Measurements from ENCODE around the gene BSN.
"Not testable (repeated sequence)": the region's sequence is repeated elsewhere in the genome, so short reads cannot be mapped to it uniquely, and the experiment has no call there.

Gene BSN

DNA sequence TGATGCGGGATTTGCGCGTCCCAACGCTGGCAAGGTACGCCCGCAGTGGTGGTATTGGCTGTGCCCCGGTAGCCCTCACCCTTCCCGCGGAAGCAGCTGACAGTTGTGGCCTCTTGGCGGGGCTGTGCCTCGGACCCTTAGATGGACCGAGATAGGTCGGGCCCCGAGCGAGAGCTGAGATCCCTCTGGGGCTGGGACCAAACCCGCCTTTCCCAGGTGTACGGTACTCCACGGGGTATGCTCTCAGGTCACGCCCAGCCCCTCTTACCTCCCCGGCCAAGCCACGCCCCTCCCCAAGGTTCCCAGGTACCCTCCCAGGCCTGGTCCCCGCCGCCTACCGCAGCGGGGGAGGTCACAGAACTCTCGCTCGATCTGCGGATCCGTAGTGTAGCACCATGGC is 132.1 kb downstream of the BSN start:
- H3K36me3 ChIP-seq (ENCODE audit: insufficient read depth); H3K4me3 ChIP-seq (IDR thresholded peaks at IDR 0.05; ENCODE audit: insufficient read depth, low read depth, low read length); H2AFZ ChIP-seq (ENCODE audit: low read depth); H3K4me1 ChIP-seq (ENCODE audit: low read depth, poor library complexity, severe bottlenecking); H3K4me2 ChIP-seq; H3K9ac ChIP-seq; H3K27me3 ChIP-seq (ENCODE audit: insufficient read depth, low read depth); H3K27ac ChIP-seq; H4K20me1 ChIP-seq (ENCODE audit: insufficient read depth); H3K79me2 ChIP-seq (ENCODE audit: insufficient read depth, low read depth): not testable (repeated sequence)

DNA sequence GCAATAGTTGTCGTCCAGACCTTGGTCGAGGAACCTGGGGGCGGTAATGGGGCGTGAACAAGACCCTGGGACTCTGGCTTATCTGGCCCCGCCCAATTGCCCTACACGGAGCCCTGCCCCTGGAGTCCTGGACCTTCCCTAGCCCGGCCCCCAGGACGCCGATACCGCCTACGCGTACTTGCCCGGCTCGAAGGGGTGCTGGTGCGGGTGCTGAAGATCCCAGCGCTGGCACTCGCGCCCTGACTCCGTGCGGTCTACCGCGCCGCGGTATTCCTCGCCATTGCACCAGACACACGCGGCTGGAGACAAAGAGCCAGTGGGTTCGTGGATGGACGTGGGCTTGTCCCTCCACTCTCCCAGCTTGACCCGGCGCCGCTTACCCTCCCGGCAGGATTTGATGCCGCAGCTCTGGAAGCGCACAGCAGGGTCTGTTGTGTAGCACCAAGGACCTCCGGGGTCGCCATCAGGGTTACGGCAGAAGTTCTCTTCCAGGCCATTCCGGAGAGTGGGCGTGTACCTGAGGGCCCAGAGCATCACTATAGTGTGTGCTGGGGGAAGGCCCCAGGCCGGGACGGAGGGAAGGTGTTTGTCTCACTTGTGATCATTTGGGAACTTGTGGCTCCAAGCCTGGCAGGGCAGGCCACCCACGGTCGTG is 132.6 kb downstream of the BSN start:
- not testable (repeated sequence) for H3K27me3 ChIP-seq (ENCODE audit: insufficient read depth, low read depth); H3K4me1 ChIP-seq (ENCODE audit: low read depth, poor library complexity, severe bottlenecking); H3K4me2 ChIP-seq; H4K20me1 ChIP-seq (ENCODE audit: insufficient read depth); H2AFZ ChIP-seq (ENCODE audit: low read depth); H3K36me3 ChIP-seq (ENCODE audit: insufficient read depth); H3K79me2 ChIP-seq (ENCODE audit: insufficient read depth, low read depth); H3K4me3 ChIP-seq (IDR thresholded peaks at IDR 0.05; ENCODE audit: insufficient read depth, low read depth, low read length); H3K27ac ChIP-seq; H3K9ac ChIP-seq

DNA sequence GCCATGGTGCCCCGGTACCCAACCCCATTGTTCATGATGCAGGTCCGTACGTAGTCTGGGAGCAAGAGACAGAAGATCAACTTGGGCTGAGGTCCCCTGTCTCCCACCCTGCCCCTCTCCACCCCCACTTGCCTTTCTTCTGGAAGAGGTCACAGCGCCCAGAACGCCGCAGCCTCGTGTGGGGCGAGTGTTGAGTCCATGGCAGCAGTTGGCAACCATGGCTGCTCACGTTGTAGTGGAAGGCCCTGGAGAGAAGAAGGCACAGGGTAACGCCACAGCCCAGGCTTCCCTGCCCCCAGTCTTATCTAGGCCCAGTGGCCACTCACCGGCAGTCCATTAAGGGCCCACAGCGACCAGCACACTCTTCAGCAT is 133.1 kb downstream of the BSN start:
- not testable (repeated sequence) for H3K4me2 ChIP-seq; H3K4me1 ChIP-seq (ENCODE audit: low read depth, poor library complexity, severe bottlenecking); H3K36me3 ChIP-seq (ENCODE audit: insufficient read depth); H2AFZ ChIP-seq (ENCODE audit: low read depth); H4K20me1 ChIP-seq (ENCODE audit: insufficient read depth); H3K4me3 ChIP-seq (IDR thresholded peaks at IDR 0.05; ENCODE audit: insufficient read depth, low read depth, low read length); H3K27me3 ChIP-seq (ENCODE audit: insufficient read depth, low read depth); H3K27ac ChIP-seq; H3K9ac ChIP-seq; H3K79me2 ChIP-seq (ENCODE audit: insufficient read depth, low read depth)

DNA sequence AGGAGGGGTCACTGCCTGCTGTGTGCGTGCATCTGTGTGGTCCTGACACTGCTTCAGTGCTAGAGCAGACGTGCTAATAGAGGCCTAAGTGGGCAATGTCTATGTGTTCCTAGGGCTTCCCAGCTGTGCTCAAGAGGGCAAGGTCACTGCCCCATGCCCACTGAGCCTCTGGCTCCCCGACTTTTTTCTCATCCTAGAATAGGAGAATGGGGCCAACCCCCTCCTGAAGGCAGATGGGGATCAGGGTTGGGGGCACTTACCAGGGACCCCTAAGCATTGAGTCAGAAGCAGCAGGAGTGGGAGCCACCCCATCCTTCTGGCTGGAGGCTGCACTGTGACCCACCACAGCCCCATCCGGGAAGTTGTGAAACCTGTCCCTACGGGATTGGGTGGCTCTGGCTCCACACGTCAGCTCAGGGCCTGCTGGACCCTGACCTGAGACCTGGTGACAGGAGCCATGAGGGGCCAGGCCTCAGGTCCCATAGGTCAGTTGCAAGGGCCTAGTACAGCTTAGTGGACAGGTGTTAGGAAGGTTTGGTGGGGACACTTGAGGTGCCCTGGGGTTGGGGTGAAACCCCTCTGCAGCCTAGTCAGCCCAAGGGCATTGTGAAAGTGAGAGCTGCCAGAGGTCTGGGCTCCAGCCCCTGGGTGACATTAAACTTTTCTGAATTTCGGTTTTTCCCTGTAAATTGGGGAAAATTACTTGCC is 134.2 kb downstream of the BSN start:
- Histone ChIP-seq H3K4me2 (peak overlapping the region; percentile 52; the same call in 1 of the 2 replicates), H3K27ac (peak overlapping the region; percentile 49; the same call in 1 of the 2 replicates), H2AFZ (ENCODE audit: low read depth) (peak overlapping the region; percentile 95), H3K9ac (peak overlapping the region; percentile 53; the same call in 1 of the 2 replicates)
- not testable (repeated sequence) for H3K4me1 ChIP-seq (ENCODE audit: low read depth, poor library complexity, severe bottlenecking); H3K79me2 ChIP-seq (ENCODE audit: insufficient read depth, low read depth); H3K4me3 ChIP-seq (IDR thresholded peaks at IDR 0.05; ENCODE audit: insufficient read depth, low read depth, low read length); H3K36me3 ChIP-seq (ENCODE audit: insufficient read depth); H4K20me1 ChIP-seq (ENCODE audit: insufficient read depth); H3K27me3 ChIP-seq (ENCODE audit: insufficient read depth, low read depth)

DNA sequence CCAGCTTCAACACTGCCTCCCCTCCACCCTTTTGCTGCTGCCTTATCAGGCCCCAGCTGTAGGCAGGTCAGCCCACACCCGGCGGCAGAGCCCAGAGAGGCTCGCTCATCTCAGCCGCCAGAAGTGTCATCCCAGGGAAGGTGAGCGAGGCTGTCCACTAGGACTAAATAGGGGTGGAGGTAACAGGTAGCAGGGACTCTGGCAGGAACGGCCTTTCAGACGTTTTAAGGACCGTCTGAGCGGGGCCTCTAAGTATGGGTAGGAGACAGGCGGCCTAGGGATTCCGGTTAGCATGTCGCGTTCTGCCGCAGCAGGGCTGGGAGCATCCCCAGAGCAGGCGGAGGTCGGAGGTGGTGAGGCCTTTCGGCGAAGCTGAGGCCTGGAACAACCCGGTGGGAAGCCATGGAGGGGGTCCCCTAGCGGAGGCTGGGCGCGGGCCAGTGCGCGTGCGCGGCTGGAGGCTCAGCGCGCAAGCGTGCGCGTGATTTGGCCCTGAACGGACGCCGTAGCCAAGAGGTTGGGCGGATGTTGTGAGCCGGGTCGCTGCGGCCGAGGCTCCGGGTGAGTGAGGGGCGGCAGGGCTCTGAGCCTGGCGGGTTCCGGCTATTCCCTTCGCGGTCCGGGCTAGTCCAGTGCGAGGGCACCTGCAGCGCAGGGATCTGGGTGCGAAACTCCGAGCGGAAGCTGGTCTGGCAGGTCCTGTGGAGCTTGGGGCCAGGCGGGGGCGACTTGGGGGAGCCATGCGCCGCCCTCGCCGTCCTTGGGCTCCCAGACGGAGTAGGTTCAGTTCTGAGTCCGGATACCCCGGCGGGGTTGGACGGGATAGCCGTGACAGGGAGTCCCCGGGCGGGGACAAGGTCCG is 135.0 kb downstream of the BSN start, which contains the start of the genes MST1 and RNF123:
MST1 (minus strand) TSS at position 429 of the 862 bp plus-strand sequence. CDS start 783 bp downstream, outside the sequence.
RNF123 (plus strand) TSS at position 512 of the 862 bp plus-strand sequence. CDS start 1,609 bp downstream, outside the sequence.
- peak within 1 kb of the TSS; percentile 53; the same call in 1 of the 2 replicates for H3K9ac ChIP-seq
- no peaks in the 10 kb centered on the region for H3K36me3 ChIP-seq (ENCODE audit: insufficient read depth)
- H3K27me3 ChIP-seq (ENCODE audit: insufficient read depth, low read depth) = no peaks in the 10 kb centered on the region
- H3K4me2 ChIP-seq = peak within 1 kb of the TSS; percentile 52
- TF ChIP-seq, protein P1, sequence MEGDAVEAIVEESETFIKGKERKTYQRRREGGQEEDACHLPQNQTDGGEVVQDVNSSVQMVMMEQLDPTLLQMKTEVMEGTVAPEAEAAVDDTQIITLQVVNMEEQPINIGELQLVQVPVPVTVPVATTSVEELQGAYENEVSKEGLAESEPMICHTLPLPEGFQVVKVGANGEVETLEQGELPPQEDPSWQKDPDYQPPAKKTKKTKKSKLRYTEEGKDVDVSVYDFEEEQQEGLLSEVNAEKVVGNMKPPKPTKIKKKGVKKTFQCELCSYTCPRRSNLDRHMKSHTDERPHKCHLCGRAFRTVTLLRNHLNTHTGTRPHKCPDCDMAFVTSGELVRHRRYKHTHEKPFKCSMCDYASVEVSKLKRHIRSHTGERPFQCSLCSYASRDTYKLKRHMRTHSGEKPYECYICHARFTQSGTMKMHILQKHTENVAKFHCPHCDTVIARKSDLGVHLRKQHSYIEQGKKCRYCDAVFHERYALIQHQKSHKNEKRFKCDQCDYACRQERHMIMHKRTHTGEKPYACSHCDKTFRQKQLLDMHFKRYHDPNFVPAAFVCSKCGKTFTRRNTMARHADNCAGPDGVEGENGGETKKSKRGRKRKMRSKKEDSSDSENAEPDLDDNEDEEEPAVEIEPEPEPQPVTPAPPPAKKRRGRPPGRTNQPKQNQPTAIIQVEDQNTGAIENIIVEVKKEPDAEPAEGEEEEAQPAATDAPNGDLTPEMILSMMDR (conservative IDR thresholded peaks at IDR 0.05; ENCODE audit: low read depth, low read length) = no peak
- H3K27ac ChIP-seq = peak within 1 kb of the TSS; percentile 49; the same call in 1 of the 2 replicates
- no peaks in the 10 kb centered on the region; the same call in 1 of the 2 replicates for H3K79me2 ChIP-seq (ENCODE audit: insufficient read depth, low read depth)
- H3K4me3 ChIP-seq (IDR thresholded peaks at IDR 0.05; ENCODE audit: insufficient read depth, low read depth, low read length) = no peak within 1 kb of the TSS
- peak within 1 kb of the TSS; percentile 95 for H2AFZ ChIP-seq (ENCODE audit: low read depth)
- no peaks in the 10 kb centered on the region for H4K20me1 ChIP-seq (ENCODE audit: insufficient read depth)
- H3K4me1 ChIP-seq (ENCODE audit: low read depth, poor library complexity, severe bottlenecking) = no peaks in the 10 kb centered on the region

DNA sequence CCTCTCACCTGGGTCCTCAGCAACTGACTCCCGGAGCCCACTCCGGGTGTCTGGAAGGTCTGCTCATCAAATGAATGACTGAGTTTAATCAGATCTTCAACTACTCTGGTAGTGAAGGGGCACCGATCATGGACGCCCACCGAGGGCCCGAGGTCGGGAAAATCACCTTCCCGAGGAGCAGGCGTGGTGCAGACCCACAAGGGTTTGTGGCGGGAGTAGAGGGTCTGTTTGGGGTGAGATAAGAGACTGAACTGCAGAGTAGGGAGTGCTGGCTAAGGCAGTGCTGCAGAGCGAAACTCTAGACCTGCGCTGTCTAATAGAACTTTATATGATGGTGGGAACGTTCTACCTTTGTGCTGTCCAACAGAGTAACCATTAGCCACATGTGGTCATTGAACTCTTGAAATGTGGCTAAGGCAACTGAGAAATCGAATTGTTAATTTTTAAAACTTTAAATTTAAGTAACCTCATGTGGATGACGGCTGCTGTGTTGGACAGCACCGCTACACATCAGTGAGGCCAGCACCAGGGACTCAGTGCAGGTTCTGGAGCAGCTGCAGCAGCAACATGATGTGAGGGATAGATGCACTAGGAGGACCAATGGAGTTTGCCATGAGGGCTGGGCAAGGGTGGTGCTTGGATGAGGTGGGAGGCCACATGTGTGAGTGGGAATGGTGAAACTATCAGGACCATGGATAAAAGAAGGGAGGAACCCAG is 135.8 kb downstream of the BSN start:
- H3K9ac ChIP-seq = peak overlapping the region; percentile 53; the same call in 1 of the 2 replicates
- H3K36me3 ChIP-seq (ENCODE audit: insufficient read depth); H3K79me2 ChIP-seq (ENCODE audit: insufficient read depth, low read depth); H3K27ac ChIP-seq; H3K4me1 ChIP-seq (ENCODE audit: low read depth, poor library complexity, severe bottlenecking); H3K27me3 ChIP-seq (ENCODE audit: insufficient read depth, low read depth); H4K20me1 ChIP-seq (ENCODE audit: insufficient read depth); H3K4me3 ChIP-seq (IDR thresholded peaks at IDR 0.05; ENCODE audit: insufficient read depth, low read depth, low read length): not testable (repeated sequence)
- H2AFZ ChIP-seq (ENCODE audit: low read depth) = peak overlapping the region; percentile 38; the same call in 1 of the 2 replicates
- peak overlapping the region; percentile 42 for H3K4me2 ChIP-seq

DNA sequence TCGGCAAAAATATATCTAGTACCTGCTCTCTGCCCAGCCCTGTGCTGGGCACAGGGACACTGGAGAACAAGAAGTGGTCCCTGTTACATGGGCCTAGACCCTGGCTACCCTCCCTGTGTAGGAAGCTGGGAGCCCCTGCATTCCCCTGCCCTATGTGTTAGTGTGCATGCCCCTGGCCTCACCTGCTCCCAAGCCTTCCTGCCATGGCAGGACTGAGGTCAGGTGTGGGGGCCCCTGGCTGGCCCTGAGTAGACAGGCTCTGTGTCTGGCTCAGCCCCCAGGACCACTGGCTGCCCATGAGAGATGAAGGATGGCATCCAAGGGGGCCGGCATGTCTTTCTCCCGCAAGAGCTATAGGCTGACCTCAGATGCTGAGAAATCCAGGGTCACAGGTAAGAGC is 136.6 kb downstream of the BSN start:
- not testable (repeated sequence) for H3K4me3 ChIP-seq (IDR thresholded peaks at IDR 0.05; ENCODE audit: insufficient read depth, low read depth, low read length); H3K4me1 ChIP-seq (ENCODE audit: low read depth, poor library complexity, severe bottlenecking); H3K79me2 ChIP-seq (ENCODE audit: insufficient read depth, low read depth); H3K4me2 ChIP-seq; H2AFZ ChIP-seq (ENCODE audit: low read depth); H4K20me1 ChIP-seq (ENCODE audit: insufficient read depth); H3K27ac ChIP-seq; H3K9ac ChIP-seq; H3K27me3 ChIP-seq (ENCODE audit: insufficient read depth, low read depth); H3K36me3 ChIP-seq (ENCODE audit: insufficient read depth)

DNA sequence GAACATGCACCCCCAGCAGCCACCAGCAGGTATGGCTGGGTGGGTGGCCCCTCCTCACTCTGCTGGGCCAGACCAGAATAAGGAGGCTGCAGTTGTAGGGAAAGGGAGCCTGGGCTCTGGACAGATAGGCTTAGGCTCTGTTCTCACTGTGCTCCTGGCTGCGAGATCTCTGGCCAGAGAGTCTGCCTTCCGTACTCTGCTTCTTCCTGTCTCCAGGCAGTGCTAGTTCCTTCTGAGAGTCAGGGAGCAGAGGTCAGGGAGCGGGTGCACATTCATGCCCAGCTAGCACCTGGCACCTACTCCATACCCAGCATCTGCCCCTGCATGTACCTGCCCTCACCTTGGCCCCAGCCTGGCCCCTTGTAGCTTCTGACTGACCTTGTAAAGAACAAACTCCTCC is 137.2 kb downstream of the BSN start:
- H3K79me2 ChIP-seq (ENCODE audit: insufficient read depth, low read depth); H2AFZ ChIP-seq (ENCODE audit: low read depth); H3K36me3 ChIP-seq (ENCODE audit: insufficient read depth); H3K9ac ChIP-seq; H3K27ac ChIP-seq; H4K20me1 ChIP-seq (ENCODE audit: insufficient read depth); H3K27me3 ChIP-seq (ENCODE audit: insufficient read depth, low read depth); H3K4me1 ChIP-seq (ENCODE audit: low read depth, poor library complexity, severe bottlenecking); H3K4me3 ChIP-seq (IDR thresholded peaks at IDR 0.05; ENCODE audit: insufficient read depth, low read depth, low read length); H3K4me2 ChIP-seq: not testable (repeated sequence)

Data from KMS-11 (cell line).